ENCODE results near the gene SCYL2. TPM values are rescaled to one million over a fixed set of nuclear protein-coding genes. Genes with fewer than 3 reads are reported as not detected.

Gene SCYL2
- total RNA-seq, 6 experiments from 2014 or later, result 40.0 to 46.7 (median 40.8) TPM

- Mint-ChIP-seq H3K27ac (no peak overlapping the region), H3K36me3 (ENCODE audit: low read depth) (no peaks in the 10 kb centered on the region), H3K27me3 (ENCODE audit: insufficient read depth) (peaks cover 5% of the 10 kb centered on the region), H3K9me3 (no peaks in the 10 kb centered on the region), H3K4me3 (no peak overlapping the region), H3K4me1 (ENCODE audit: low read depth) (0 out of 2 replicates have a peak, but pooled peaks cover 5% of the 10 kb centered on the region)
- TF ChIP-seq CTCF (IDR thresholded peaks at IDR 0.05), result no peak
- no peak for DNase-seq
These were observed 106.1 kb downstream of the SCYL2 start for GRCh38 chr12:100372853-100373640.

GRCh38 chr12:100375038-100375735 is 108.2 kb downstream of the SCYL2 start:
- no peak for TF ChIP-seq CTCF (IDR thresholded peaks at IDR 0.05)
- Mint-ChIP-seq H3K4me1 (ENCODE audit: low read depth) (0 out of 2 replicates have a peak, but pooled peaks cover 5% of the 10 kb centered on the region), H3K27ac (no peak overlapping the region), H3K9me3 (no peaks in the 10 kb centered on the region), H3K36me3 (ENCODE audit: low read depth) (no peaks in the 10 kb centered on the region), H3K27me3 (ENCODE audit: insufficient read depth) (peaks cover 5% of the 10 kb centered on the region), H3K4me3 (no peak overlapping the region)
- no peak for DNase-seq

- Mint-ChIP-seq H3K4me1 (ENCODE audit: low read depth) (0 out of 2 replicates have a peak, but pooled peaks cover 5% of the 10 kb centered on the region), H3K36me3 (ENCODE audit: low read depth) (no peaks in the 10 kb centered on the region), H3K4me3 (no peak overlapping the region), H3K9me3 (no peaks in the 10 kb centered on the region), H3K27me3 (ENCODE audit: insufficient read depth) (peaks cover 5% of the 10 kb centered on the region), H3K27ac (no peak overlapping the region)
- no peak for DNase-seq
- TF ChIP-seq CTCF (IDR thresholded peaks at IDR 0.05), result no peak
These were observed 109.2 kb downstream of the SCYL2 start for GRCh38 chr12:100376161-100376560.

- H3K27ac Mint-ChIP-seq, result no peak overlapping the region
- no peaks in the 10 kb centered on the region for H3K9me3 Mint-ChIP-seq
- no peak for DNase-seq
- H3K4me3 Mint-ChIP-seq, result no peak overlapping the region
- no peaks in the 10 kb centered on the region; the same call in 1 of the 2 replicates for H3K27me3 Mint-ChIP-seq (ENCODE audit: insufficient read depth)
- H3K4me1 Mint-ChIP-seq (ENCODE audit: low read depth), result peaks cover 10% of the 10 kb centered on the region; the same call in 1 of the 2 replicates
- H3K36me3 Mint-ChIP-seq (ENCODE audit: low read depth), result no peaks in the 10 kb centered on the region
- TF ChIP-seq CTCF (IDR thresholded peaks at IDR 0.05), result no peak
These were observed 114.4 kb downstream of the SCYL2 start for GRCh38 chr12:100381379-100381778.

GRCh38 chr12:100382338-100382737 is 115.4 kb downstream of the SCYL2 start:
- H3K27me3 Mint-ChIP-seq (ENCODE audit: insufficient read depth), result no peaks in the 10 kb centered on the region; the same call in 1 of the 2 replicates
- DNase-seq, result peak; percentile 10
- no peaks in the 10 kb centered on the region for H3K36me3 Mint-ChIP-seq (ENCODE audit: low read depth)
- H3K4me3 Mint-ChIP-seq, result no peak overlapping the region
- no peaks in the 10 kb centered on the region for H3K9me3 Mint-ChIP-seq
- H3K27ac Mint-ChIP-seq, result no peak overlapping the region
- peaks cover 10% of the 10 kb centered on the region; the same call in 1 of the 2 replicates for H3K4me1 Mint-ChIP-seq (ENCODE audit: low read depth)
- no peak for TF ChIP-seq CTCF (IDR thresholded peaks at IDR 0.05)
